GM23248 (cell line): ENCODE data around the gene CADM3. TPM values are rescaled to one million over a fixed set of nuclear protein-coding genes. Genes with fewer than 3 reads are reported as not detected.

Experiments
- DNase-seq: peaks from one replicate; pipeline ENCODE4 v3.0.0-alpha.2; 2015
- H2AFZ ChIP-seq: fragments of 200-600 bp; sonication (generic); 2 replicates; pipeline ENCODE4 v1.6.1; 2016; ENCODE audit warnings: antibody characterized with exemption
- H3F3A ChIP-seq: fragments of 200-600 bp; sonication (generic); 2 replicates; pipeline ENCODE4 v1.6.1; 2016; ENCODE audit warnings: mild to moderate bottlenecking, antibody characterized with exemption, mixed run types; ENCODE audit not compliant: insufficient read depth
- H3K27ac ChIP-seq: fragments of 200-600 bp; sonication (generic); 2 replicates; pipeline ENCODE4 v1.5.1; 2016; ENCODE audit warnings: mild to moderate bottlenecking
- H3K27me3 ChIP-seq: fragments of 200-600 bp; sonication (generic); replicated peaks from 2 replicates; pipeline ENCODE4 v1.6.1; 2016; ENCODE audit warnings: mild to moderate bottlenecking; ENCODE audit not compliant: insufficient read depth
- H3K36me3 ChIP-seq: fragments of 200-600 bp; sonication (generic); 2 replicates; pipeline ENCODE4 v1.6.1; 2016; ENCODE audit warnings: low read depth, mild to moderate bottlenecking
- H3K4me1 ChIP-seq: fragments of 200-600 bp; sonication (generic); 2 replicates; pipeline ENCODE4 v1.6.1; 2016; ENCODE audit warnings: mild to moderate bottlenecking; ENCODE audit not compliant: insufficient read depth
- H3K4me2 ChIP-seq: fragments of 200-600 bp; sonication (generic); one replicate; pipeline ENCODE4 v1.6.1; 2016; ENCODE audit warnings: mild to moderate bottlenecking; ENCODE audit not compliant: unreplicated experiment
- H3K4me3 ChIP-seq: fragments of 200-600 bp; sonication (generic); 2 replicates; pipeline ENCODE4 v1.5.1; 2016; ENCODE audit warnings: mild to moderate bottlenecking
- H3K79me2 ChIP-seq: fragments of 200-600 bp; sonication (generic); 2 replicates; pipeline ENCODE4 v1.6.1; 2016; ENCODE audit warnings: mild to moderate bottlenecking; ENCODE audit not compliant: insufficient read depth
- H3K9ac ChIP-seq: fragments of 200-600 bp; sonication (generic); 2 replicates; pipeline ENCODE4 v1.6.1; 2016; ENCODE audit warnings: mild to moderate bottlenecking
- H3K9me2 ChIP-seq: fragments of 200-600 bp; sonication (generic); 2 replicates; pipeline ENCODE4 v1.6.1; 2016; ENCODE audit warnings: mixed run types, mild to moderate bottlenecking, moderate library complexity; ENCODE audit not compliant: insufficient read depth
- H3K9me3 ChIP-seq: fragments of 200-600 bp; sonication (generic); one replicate; pipeline ENCODE4 v1.6.1; 2017; ENCODE audit warnings: low read depth
- H4K20me1 ChIP-seq: fragments of 200-600 bp; sonication (generic); 2 replicates; pipeline ENCODE4 v1.6.0; 2016; ENCODE audit not compliant: insufficient read depth
- EZH2 ChIP-seq: fragments of 200-600 bp; sonication (generic); IDR thresholded peaks from 2 replicates; pipeline ENCODE4 v1.6.1; 2018; ENCODE audit warnings: antibody characterized with exemption, mild to moderate bottlenecking; ENCODE audit not compliant: insufficient read depth, poor library complexity, severe bottlenecking
- EZH2phosphoT487 ChIP-seq: fragments of 200-600 bp; sonication (generic); IDR thresholded peaks from 2 replicates; pipeline ENCODE4 v1.6.1; 2018; ENCODE audit warnings: antibody characterized with exemption, moderate library complexity, mild to moderate bottlenecking, low read depth; ENCODE audit not compliant: insufficient read depth
- WGBS, 2 experiments: methylation state at CpG; one replicate each; pipeline ENCODE4 v1.1.6; 2015 to 2017; ENCODE audit warnings: low lambda C conversion rate in 2 of 2, low coverage in 1 of 2; ENCODE audit errors: missing lambda C conversion rate in 2 of 2; 5-methylcytosine and 5-hydroxymethylcytosine counted together
- in situ Hi-C: fragments of 300-500 bp; cut with MboI; formaldehyde crosslinking; loops from 2 replicates; pipeline ENCODE4 v1.15.0; 2020
- polyA plus RNA-seq: library from polyadenylated mRNA; unstranded; fragments of >200 nt; fragmentation: Nextera tagmentation; extraction: Ambion mirVana; gene quantifications from 2 replicates; pipeline ENCODE4 v1.2.1, GENCODE V29; 2016
- total RNA-seq: library from RNA; depleted of rRNA; stranded (reverse); fragments of >200 nt; shearing (Covaris generic); gene quantifications from 2 replicates; pipeline ENCODE4 v1.2.3, GENCODE V29; 2014

CADM3 gene
- total and polyA plus RNA-seq, 2 experiments from 2014 or later = not detected

DNA sequence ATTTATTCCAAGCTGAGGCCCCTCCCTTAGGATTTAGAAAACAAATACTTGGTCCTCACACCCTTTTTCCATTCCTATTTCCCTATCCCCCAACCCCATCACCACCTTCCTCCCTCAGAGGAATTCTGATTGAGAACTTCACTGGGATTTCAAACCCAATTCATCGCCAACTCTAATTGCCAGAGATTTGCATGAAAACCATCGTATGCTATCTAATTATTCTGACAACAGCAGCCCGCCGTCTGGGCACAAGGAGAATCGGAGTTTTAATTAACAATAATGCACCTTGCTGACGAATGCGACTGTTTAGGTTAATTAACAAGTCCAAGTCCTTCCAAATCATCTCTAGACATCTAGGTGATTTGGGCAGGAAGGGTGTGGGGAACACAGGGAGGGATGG, 37.6 kb downstream of the CADM3 start:
- H3K9ac ChIP-seq = no peak overlapping the region

DNA sequence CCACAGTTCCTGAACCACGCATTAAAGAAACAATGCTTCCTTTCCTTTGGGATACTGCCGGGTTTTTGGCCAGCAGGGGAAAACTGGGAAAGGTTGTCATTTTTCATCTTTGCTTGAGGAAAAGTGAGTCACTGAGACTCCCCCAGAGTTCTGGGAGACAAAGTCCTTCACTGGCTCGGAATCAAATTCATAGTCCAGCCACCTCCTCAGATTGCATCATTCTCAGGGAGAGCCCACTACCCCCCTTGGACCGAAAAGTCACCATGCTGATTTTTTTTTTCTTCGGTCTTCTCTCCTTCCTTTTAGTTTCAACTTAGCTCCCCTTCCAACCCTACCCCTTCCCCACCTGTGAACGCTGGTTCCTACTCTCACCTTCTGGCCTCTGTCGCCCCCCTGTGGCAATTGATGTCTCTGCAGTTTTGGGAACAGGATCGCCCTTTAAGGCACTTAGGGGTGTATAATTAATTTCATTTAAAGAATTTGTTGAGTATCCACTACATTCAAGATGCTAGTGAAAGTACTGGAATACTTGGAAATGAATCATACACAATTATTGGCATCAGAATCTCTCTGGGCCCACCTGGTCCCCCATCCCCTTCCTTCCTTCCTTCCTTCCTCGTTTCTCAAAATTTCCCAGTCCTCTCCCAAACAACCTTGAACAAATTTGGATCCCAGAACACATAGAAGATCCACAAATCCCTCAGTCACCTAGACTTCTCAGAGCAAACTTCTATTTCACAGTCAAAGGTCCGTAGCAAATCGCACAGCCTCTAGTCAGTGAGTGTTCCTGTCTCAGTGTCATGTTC, 40.1 kb downstream of the CADM3 start:
- no peaks in the 10 kb centered on the region for H3K36me3 ChIP-seq
- in situ Hi-C loops = no loop called here
- H3K79me2 ChIP-seq = no peaks in the 10 kb centered on the region
- no peak overlapping the region for H3K27ac ChIP-seq
- H3K4me2 ChIP-seq = no peak overlapping the region
- peak; percentile 34 for DNase-seq
- H3K9me2 ChIP-seq = no peaks in the 10 kb centered on the region
- H4K20me1 ChIP-seq = no peaks in the 10 kb centered on the region
- no peaks in the 10 kb centered on the region for H3K9me3 ChIP-seq
- 0 out of 2 replicates have a peak overlapping the region, but pooled peaks have one; percentile 38 for H3K4me3 ChIP-seq
- TF ChIP-seq EZH2 (no peak), EZH2phosphoT487 (no peak)
- H2AFZ ChIP-seq = no peak overlapping the region
- WGBS, 2 experiments = 30 to 32% methylated on average over 11 of the region's 11 CpGs
- H3K4me1 ChIP-seq = no peaks in the 10 kb centered on the region
- no peak overlapping the region for H3K9ac ChIP-seq
- peaks cover 17% of the 10 kb centered on the region for H3K27me3 ChIP-seq
- no peaks in the 10 kb centered on the region for H3F3A ChIP-seq

More for the DNA sequence above, 37.6 kb downstream of the CADM3 start:
- Histone ChIP-seq H3K27me3 (peaks cover 29% of the 10 kb centered on the region), H3K4me1 (no peaks in the 10 kb centered on the region), H3K36me3 (no peaks in the 10 kb centered on the region), H3K27ac (no peak overlapping the region), H3K4me2 (no peak overlapping the region), H3K9me2 (no peaks in the 10 kb centered on the region), H4K20me1 (no peaks in the 10 kb centered on the region), H2AFZ (no peak overlapping the region), H3F3A (no peaks in the 10 kb centered on the region), H3K79me2 (no peaks in the 10 kb centered on the region), H3K4me3 (no peak overlapping the region), H3K9me3 (no peaks in the 10 kb centered on the region)
- TF ChIP-seq EZH2phosphoT487 (no peak), EZH2 (no peak)
- 38 to 40% methylated on average over 7 of the region's 7 CpGs for WGBS, 2 experiments
- in situ Hi-C loops = no loop called here
- no peak for DNase-seq

DNA sequence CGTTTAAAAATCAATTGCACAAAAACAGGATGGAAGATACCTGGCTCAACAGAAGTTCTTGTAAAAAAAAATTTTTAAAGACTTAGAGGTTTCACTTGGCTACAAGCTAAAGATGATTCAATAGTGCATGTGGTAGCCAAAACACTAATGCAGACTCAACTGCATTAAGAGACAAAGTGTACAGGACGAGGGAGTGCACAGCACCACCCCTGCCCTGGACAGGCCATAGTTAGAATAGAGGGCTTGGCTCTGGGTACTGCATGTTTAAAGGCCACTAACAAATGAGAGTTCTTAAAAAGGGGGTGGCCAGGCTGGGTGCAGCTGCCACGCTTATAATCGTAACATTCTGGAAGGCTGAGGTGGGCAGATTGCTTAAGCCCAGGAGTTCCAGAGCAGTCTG, 41.2 kb downstream of the CADM3 start:
- Histone ChIP-seq H3K9me2 (no peaks in the 10 kb centered on the region), H3K27ac (no peak overlapping the region), H3K9me3 (no peaks in the 10 kb centered on the region), H3K36me3 (no peaks in the 10 kb centered on the region), H2AFZ (no peak overlapping the region), H3K27me3 (peaks cover 9% of the 10 kb centered on the region), H3K4me3 (no peak overlapping the region), H3K9ac (no peak overlapping the region), H3K4me2 (no peak overlapping the region), H3K4me1 (no peaks in the 10 kb centered on the region), H4K20me1 (no peaks in the 10 kb centered on the region), H3K79me2 (no peaks in the 10 kb centered on the region), H3F3A (no peaks in the 10 kb centered on the region)
- 37% methylated on average over 4 of the region's 4 CpGs for WGBS, 2 experiments
- in situ Hi-C loops = no loop called here
- DNase-seq = no peak
- TF ChIP-seq EZH2 (no peak), EZH2phosphoT487 (no peak)

DNA sequence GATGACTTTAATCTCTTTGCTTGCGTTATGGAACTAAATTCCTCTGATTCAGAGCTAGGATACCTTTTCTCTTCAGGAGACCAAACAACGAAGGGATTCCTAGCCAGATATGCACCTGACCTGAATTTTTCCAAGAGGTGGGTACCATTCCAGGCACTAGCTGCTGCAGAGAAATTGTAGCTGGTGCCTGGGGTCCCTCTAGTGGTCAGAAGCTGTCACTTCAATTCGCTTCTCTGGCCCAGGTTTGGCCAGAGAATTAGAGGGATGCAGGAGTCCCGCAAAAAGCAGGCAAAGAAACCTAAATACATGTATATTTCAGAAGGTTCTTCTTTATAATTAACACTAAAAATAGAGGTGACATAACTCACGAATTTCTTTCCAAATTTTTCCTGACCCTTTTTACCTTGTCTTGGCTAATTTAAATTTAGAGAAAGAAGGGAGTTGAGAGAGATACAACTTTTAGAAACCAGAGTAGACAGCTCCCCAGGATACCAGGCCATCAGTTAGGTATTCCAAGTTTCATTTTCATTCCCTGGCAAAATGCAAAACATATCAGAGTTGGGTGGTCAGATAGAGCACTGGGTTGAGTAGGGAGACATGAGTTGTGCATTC, 42.8 kb downstream of the CADM3 start:
- WGBS, 2 experiments = 6% methylated on average over 5 of the region's 5 CpGs
- no peaks in the 10 kb centered on the region for H3K9me3 ChIP-seq
- no peaks in the 10 kb centered on the region; the same call in 1 of the 2 replicates for H3K27me3 ChIP-seq
- H3K4me1 ChIP-seq = no peaks in the 10 kb centered on the region
- peak; percentile 58 for DNase-seq
- no peak for TF ChIP-seq EZH2phosphoT487
- TF ChIP-seq EZH2 = no peak
- H4K20me1 ChIP-seq = no peaks in the 10 kb centered on the region
- no peak overlapping the region for H2AFZ ChIP-seq
- H3F3A ChIP-seq = no peaks in the 10 kb centered on the region
- in situ Hi-C loops = no loop called here
- no peaks in the 10 kb centered on the region for H3K9me2 ChIP-seq
- no peaks in the 10 kb centered on the region for H3K36me3 ChIP-seq
- H3K4me2 ChIP-seq = no peak overlapping the region
- no peaks in the 10 kb centered on the region for H3K79me2 ChIP-seq
- H3K4me3 ChIP-seq = no peak overlapping the region
- no peak overlapping the region for H3K27ac ChIP-seq
- H3K9ac ChIP-seq = no peak overlapping the region
